CD8-positive, alpha-beta memory T cell (primary cell): ENCODE measurements around the gene CERS5. TPM values are rescaled to one million over a fixed set of nuclear protein-coding genes. Genes with fewer than 3 reads are reported as not detected.

Source experiments
- CTCF ChIA-PET: fragments of 350-600 bp; sonication (Branson Sonifier 250); formaldehyde crosslinking; loops from one replicate; lab custom pipeline; 2021; ENCODE audit warnings: antibody characterized with exemption; lab: Charles Lee
- POLR2A ChIA-PET: fragments of 350-600 bp; sonication (Branson Sonifier 250); formaldehyde crosslinking; loops from one replicate; lab custom pipeline; 2021; ENCODE audit warnings: antibody characterized with exemption; lab: Charles Lee
- DNase-seq, 5 donors: peaks; one replicate each; pipeline versions ENCODE4 v3.0.0 to v3.0.0-alpha.2; 2020 to 2022; ENCODE audit warnings: mixed read lengths in 1 of 5
- H3K27ac ChIP-seq: one replicate; pipeline ENCODE4 v1.7.0; 2013; ENCODE audit warnings: low read depth, mild to moderate bottlenecking, low read length, moderate library complexity
- H3K27me3 ChIP-seq: 2 replicates; pipeline ENCODE4 v1.7.0; 2013; ENCODE audit warnings: low read length, mild to moderate bottlenecking; ENCODE audit not compliant: insufficient read depth, poor library complexity, severe bottlenecking
- H3K36me3 ChIP-seq: 2 replicates; pipeline ENCODE4 v1.7.0; 2013; ENCODE audit warnings: mild to moderate bottlenecking, low read length, moderate library complexity; ENCODE audit not compliant: insufficient read depth
- H3K4me1 ChIP-seq: 2 replicates; pipeline ENCODE4 v1.7.0; 2013; ENCODE audit warnings: mild to moderate bottlenecking, low read length, moderate library complexity; ENCODE audit not compliant: insufficient read depth
- H3K4me3 ChIP-seq: 2 replicates; pipeline ENCODE4 v1.7.0; 2013; ENCODE audit warnings: mild to moderate bottlenecking, low read length
- H3K9me3 ChIP-seq: 2 replicates; pipeline ENCODE4 v1.7.0; 2013; ENCODE audit warnings: mild to moderate bottlenecking, low read length
- H3K27ac Mint-ChIP-seq, 8 donors: one replicate each; pipeline ENCODE4 v1.8.0; 2020 to 2021; ENCODE audit warnings: mixed read lengths in 8 of 8, mild to moderate bottlenecking in 6 of 8, inconsistent platforms in 3 of 8, moderate library complexity in 3 of 8
- H3K27me3 Mint-ChIP-seq, 2 donors: one replicate each; pipeline ENCODE4 v1.8.0; 2020 to 2021; ENCODE audit warnings: mixed read lengths in 2 of 2, mild to moderate bottlenecking in 1 of 2, moderate library complexity in 1 of 2
- H3K36me3 Mint-ChIP-seq, 3 donors: one replicate each; pipeline ENCODE4 v1.8.0; 2020 to 2021; ENCODE audit warnings: mixed read lengths in 3 of 3, inconsistent platforms in 1 of 3, mild to moderate bottlenecking in 1 of 3
- H3K4me1 Mint-ChIP-seq, 3 donors: one replicate each; pipeline ENCODE4 v1.8.0; 2020 to 2021; ENCODE audit warnings: mixed read lengths in 3 of 3, inconsistent platforms in 1 of 3, mild to moderate bottlenecking in 1 of 3
- H3K4me3 Mint-ChIP-seq, 7 donors: one replicate each; pipeline ENCODE4 v1.8.0; 2020 to 2021; ENCODE audit warnings: mixed read lengths in 7 of 7, mild to moderate bottlenecking in 6 of 7, moderate library complexity in 4 of 7, inconsistent platforms in 2 of 7
- H3K9me3 Mint-ChIP-seq, 5 donors: one replicate each; pipeline ENCODE4 v1.8.0; 2020 to 2022; ENCODE audit warnings: mixed read lengths in 5 of 5, mild to moderate bottlenecking in 3 of 5, moderate library complexity in 2 of 5, inconsistent platforms in 1 of 5
- polyA plus RNA-seq: library from polyadenylated mRNA; unstranded; fragments of 300-500 nt; fragmentation: Illumina TruSeq; gene quantifications from one replicate; pipeline ENCODE4 v1.2.3, GENCODE V29; 2021
- total RNA-seq, 2 experiments: library from RNA; stranded (reverse); gene quantifications; one replicate each; pipeline ENCODE4 v1.2.3, GENCODE V29; 2021

The CERS5 gene
- total and polyA plus RNA-seq, 3 experiments from 2014 or later = 47.4 to 62.1 (median 55.4) TPM

GRCh38 chr12:50192908-50193307 is 25.7 kb upstream of the CERS5 start:
- Histone ChIP-seq H3K36me3 (peaks cover 5% of the 10 kb centered on the region), H3K4me1 (peaks cover 7% of the 10 kb centered on the region), H3K9me3 (no peaks in the 10 kb centered on the region), H3K4me3 (no peak overlapping the region), H3K27me3 (no peaks in the 10 kb centered on the region), H3K27ac (no peak overlapping the region)
- Mint-ChIP-seq H3K4me3 (no peak overlapping the region), H3K9me3 (no peaks in the 10 kb centered on the region), H3K36me3 (peaks cover 0 to 50% (median 8%) of the 10 kb centered on the region in 3 donors), H3K4me1 (peaks cover 5 to 13% (median 11%) of the 10 kb centered on the region in 3 donors), H3K27me3 (no peaks in the 10 kb centered on the region), H3K27ac (no peak overlapping the region)
- no peak for DNase-seq
- ChIA-PET CTCF (no interaction called here), POLR2A (no interaction called here)

- Mint-ChIP-seq H3K4me1 (peaks cover 5 to 16% (median 12%) of the 10 kb centered on the region in 3 donors), H3K4me3 (no peak overlapping the region), H3K36me3 (peaks cover 0 to 47% (median 6%) of the 10 kb centered on the region in 3 donors), H3K27me3 (no peaks in the 10 kb centered on the region), H3K9me3 (no peaks in the 10 kb centered on the region), H3K27ac (no peak overlapping the region)
- POLR2A ChIA-PET = no interaction called here
- DNase-seq = no peak
- H3K4me1 ChIP-seq = peaks cover 7% of the 10 kb centered on the region
- no peaks in the 10 kb centered on the region for H3K9me3 ChIP-seq
- no peak overlapping the region for H3K4me3 ChIP-seq
- H3K27me3 ChIP-seq = no peaks in the 10 kb centered on the region
- H3K36me3 ChIP-seq = peaks cover 5% of the 10 kb centered on the region
- no peak overlapping the region for H3K27ac ChIP-seq
- CTCF ChIA-PET = no interaction called here
Measured at GRCh38 chr12:50192236-50192635, 25.1 kb upstream of the CERS5 start.

- H3K27me3 Mint-ChIP-seq = no peaks in the 10 kb centered on the region
- no peaks in the 10 kb centered on the region for H3K9me3 Mint-ChIP-seq
- peaks cover 7% of the 10 kb centered on the region for H3K4me1 ChIP-seq
- H3K27me3 ChIP-seq = no peaks in the 10 kb centered on the region
- H3K4me3 Mint-ChIP-seq = no peak overlapping the region
- H3K36me3 ChIP-seq = peaks cover 5% of the 10 kb centered on the region
- no peak overlapping the region for H3K4me3 ChIP-seq
- ChIA-PET POLR2A (interaction anchor here (0.7 kb wide), 1 partner anchor 286 kb away, joined by 6 read pairs; no protein-coding TSS in a partner anchor), CTCF (interaction anchor here (1.0 kb wide), 1 partner anchor 15 kb away, joined by 4 read pairs; no protein-coding TSS in a partner anchor)
- no peak overlapping the region for H3K27ac ChIP-seq
- H3K27ac Mint-ChIP-seq = no peak overlapping the region
- DNase-seq = no peak
- no peaks in the 10 kb centered on the region for H3K9me3 ChIP-seq
- peaks cover 6 to 24% (median 16%) of the 10 kb centered on the region in 3 donors for H3K4me1 Mint-ChIP-seq
- H3K36me3 Mint-ChIP-seq = peaks cover 0 to 37% (median 6%) of the 10 kb centered on the region in 3 donors
Measured at GRCh38 chr12:50190859-50191258, 23.7 kb upstream of the CERS5 start.

GRCh38 chr12:50188875-50189575 is 21.9 kb upstream of the CERS5 start:
- Histone ChIP-seq H3K9me3 (no peaks in the 10 kb centered on the region), H3K4me1 (peaks cover 7% of the 10 kb centered on the region), H3K27me3 (no peaks in the 10 kb centered on the region), H3K4me3 (no peak overlapping the region), H3K36me3 (peaks cover 5% of the 10 kb centered on the region), H3K27ac (no peak overlapping the region)
- H3K4me1 Mint-ChIP-seq = peaks cover 10 to 28% (median 16%) of the 10 kb centered on the region in 3 donors
- CTCF ChIA-PET = no interaction called here
- no peaks in the 10 kb centered on the region for H3K27me3 Mint-ChIP-seq
- no peaks in the 10 kb centered on the region for H3K9me3 Mint-ChIP-seq
- H3K4me3 Mint-ChIP-seq = peak overlapping the region in 4 of 7 donors; percentile 1 to 70 (median 32)
- DNase-seq = no peak
- peaks cover 0 to 33% (median 6%) of the 10 kb centered on the region in 3 donors for H3K36me3 Mint-ChIP-seq
- peak overlapping the region; percentile 16 to 56 (median 48) for H3K27ac Mint-ChIP-seq
- POLR2A ChIA-PET = no interaction called here

GRCh38 chr12:50188241-50188781 is 21.1 kb upstream of the CERS5 start:
- peak overlapping the region in 1 of 7 donors; percentile 45 for H3K4me3 Mint-ChIP-seq
- peaks cover 5% of the 10 kb centered on the region for H3K36me3 ChIP-seq
- no peaks in the 10 kb centered on the region for H3K9me3 Mint-ChIP-seq
- no peak for DNase-seq
- no peaks in the 10 kb centered on the region for H3K27me3 Mint-ChIP-seq
- peaks cover 0 to 34% (median 6%) of the 10 kb centered on the region in 3 donors for H3K36me3 Mint-ChIP-seq
- H3K4me1 Mint-ChIP-seq = peaks cover 10 to 28% (median 16%) of the 10 kb centered on the region in 3 donors
- peak overlapping the region in 6 of 8 donors; percentile 26 to 56 (median 50) for H3K27ac Mint-ChIP-seq
- ChIA-PET POLR2A (no interaction called here), CTCF (interaction anchor here (0.9 to 2.0 kb wide), 2 partner anchors 118 to 222 kb away, joined by 4 to 5 read pairs; no protein-coding TSS in a partner anchor)
- H3K27me3 ChIP-seq = no peaks in the 10 kb centered on the region
- H3K9me3 ChIP-seq = no peaks in the 10 kb centered on the region
- H3K4me1 ChIP-seq = peaks cover 7% of the 10 kb centered on the region
- no peak overlapping the region for H3K27ac ChIP-seq
- H3K4me3 ChIP-seq = no peak overlapping the region

GRCh38 chr12:50187084-50187900 is 20.1 kb upstream of the CERS5 start:
- no peaks in the 10 kb centered on the region for H3K27me3 Mint-ChIP-seq
- H3K27ac Mint-ChIP-seq = peak overlapping the region in 7 of 8 donors; percentile 9 to 68 (median 42)
- no peaks in the 10 kb centered on the region for H3K9me3 Mint-ChIP-seq
- peaks cover 0 to 25% (median 1%) of the 10 kb centered on the region in 3 donors for H3K36me3 Mint-ChIP-seq
- Histone ChIP-seq H3K4me3 (no peak overlapping the region), H3K9me3 (no peaks in the 10 kb centered on the region), H3K36me3 (no peaks in the 10 kb centered on the region), H3K4me1 (peaks cover 7% of the 10 kb centered on the region), H3K27me3 (no peaks in the 10 kb centered on the region), H3K27ac (no peak overlapping the region)
- CTCF ChIA-PET = interaction anchor here (0.9 to 2.0 kb wide), 2 partner anchors 117 to 221 kb away, joined by 4 to 5 read pairs; no protein-coding TSS in a partner anchor
- H3K4me3 Mint-ChIP-seq = no peak overlapping the region
- H3K4me1 Mint-ChIP-seq = peaks cover 10 to 28% (median 16%) of the 10 kb centered on the region in 3 donors
- no peak for DNase-seq
- POLR2A ChIA-PET = no interaction called here

GRCh38 chr12:50186681-50187080 is 19.5 kb upstream of the CERS5 start:
- Mint-ChIP-seq H3K9me3 (no peaks in the 10 kb centered on the region), H3K27me3 (no peaks in the 10 kb centered on the region), H3K36me3 (peaks cover 0 to 29% (median 0%) of the 10 kb centered on the region in 3 donors), H3K27ac (peak overlapping the region in 5 of 8 donors; percentile 11 to 68 (median 49)), H3K4me1 (peaks cover 10 to 28% (median 16%) of the 10 kb centered on the region in 3 donors), H3K4me3 (no peak overlapping the region)
- H3K4me1 ChIP-seq = peaks cover 7% of the 10 kb centered on the region
- ChIA-PET CTCF (interaction anchor here (2.0 kb wide), 1 partner anchor 116 kb away, joined by 5 read pairs; no protein-coding TSS in a partner anchor), POLR2A (no interaction called here)
- no peaks in the 10 kb centered on the region for H3K27me3 ChIP-seq
- H3K27ac ChIP-seq = no peak overlapping the region
- H3K4me3 ChIP-seq = no peak overlapping the region
- no peaks in the 10 kb centered on the region for H3K9me3 ChIP-seq
- DNase-seq = no peak
- no peaks in the 10 kb centered on the region for H3K36me3 ChIP-seq
